HG03280 (cell line): ENCODE results near the gene COL13A1.

Experiments used
- ATAC-seq: cut with Tn5 transposase; IDR thresholded peaks from one replicate; pipeline ENCODE4 v1.9.1; 2021; ENCODE audit warnings: mild to moderate bottlenecking, moderate library complexity; ENCODE audit not compliant: unreplicated experiment

Gene COL13A1

DNA sequence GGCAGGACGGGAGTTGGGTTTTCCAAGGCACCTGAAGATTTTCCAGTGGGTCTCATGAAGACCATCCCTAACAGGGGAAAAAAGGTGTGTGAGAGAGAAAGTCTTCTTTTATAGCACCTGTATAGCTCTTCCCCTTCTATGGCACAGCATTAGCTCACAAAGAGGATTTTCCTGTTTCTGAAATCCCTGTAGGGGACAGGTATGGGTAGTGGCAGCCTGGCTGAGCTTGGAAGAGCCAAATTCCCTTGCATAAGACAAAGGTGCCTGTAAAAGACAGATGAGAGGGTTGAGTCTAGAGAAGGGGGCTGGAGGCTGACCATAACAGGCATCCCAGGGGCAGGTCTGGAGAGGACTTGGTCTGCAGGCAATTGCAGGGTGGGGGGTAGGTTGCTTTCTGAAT lies 63.7 kb downstream of the COL13A1 start:
- ATAC-seq, result no peak

DNA sequence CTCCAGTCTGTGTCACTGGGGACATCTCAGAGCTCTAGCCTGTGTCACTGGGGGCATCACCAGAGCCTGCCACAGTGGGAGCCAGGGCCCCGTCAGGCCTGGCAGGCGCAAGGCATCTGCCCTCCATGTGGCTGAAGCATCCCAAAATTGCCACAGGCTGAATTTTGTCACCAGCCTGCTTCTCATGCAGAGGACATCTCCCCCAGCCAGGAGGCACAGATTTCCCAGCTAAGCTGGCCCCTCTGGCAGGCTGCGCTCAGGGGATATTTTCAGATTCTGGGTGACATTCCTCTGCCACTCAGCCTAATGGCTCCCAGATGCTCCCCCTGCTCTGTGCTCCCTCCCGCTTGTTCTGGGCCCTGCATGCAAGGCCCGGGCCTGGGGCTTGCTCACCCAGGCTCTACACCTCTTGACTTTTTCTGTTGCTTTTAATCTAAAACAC lies 64.6 kb downstream of the COL13A1 start:
- ATAC-seq, result no peak

DNA sequence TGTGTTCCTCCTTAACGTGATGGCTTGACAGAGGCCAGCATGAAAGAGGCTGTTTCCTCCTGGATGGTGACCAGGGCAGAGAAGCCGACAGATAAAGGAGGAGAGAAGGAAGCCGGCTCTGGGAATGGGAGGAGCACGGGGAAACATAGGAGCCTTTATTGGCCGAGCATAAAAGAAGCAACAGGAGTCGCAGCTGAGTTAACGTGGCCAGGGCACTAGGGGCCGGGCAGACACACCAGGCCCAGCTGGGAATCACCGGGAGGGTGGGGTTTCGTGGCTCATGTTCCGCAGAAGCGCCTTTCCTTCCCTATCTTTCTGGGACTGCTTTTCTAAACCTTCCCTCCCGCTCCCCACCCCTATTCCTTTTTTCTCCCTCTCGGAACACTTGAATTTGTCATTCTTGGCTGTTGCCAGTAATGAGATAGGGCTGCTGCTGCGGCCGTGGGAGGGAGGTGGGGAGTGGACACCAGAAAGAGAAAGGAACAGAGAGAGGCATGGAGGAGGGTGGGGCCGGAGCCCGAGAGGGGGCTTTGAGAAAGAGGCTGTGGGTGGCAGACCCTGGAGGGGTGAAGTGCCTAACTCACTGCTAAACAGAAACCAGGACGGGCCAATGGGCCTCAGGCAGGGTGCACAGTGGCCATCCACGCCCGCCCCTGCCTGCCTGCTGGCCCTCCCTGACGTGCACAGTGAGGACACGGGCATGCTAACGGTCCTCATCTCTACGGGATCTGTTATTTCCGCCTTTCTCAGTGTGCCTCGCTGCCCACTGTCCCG lies 65.2 kb downstream of the COL13A1 start:
- no peak for ATAC-seq

DNA sequence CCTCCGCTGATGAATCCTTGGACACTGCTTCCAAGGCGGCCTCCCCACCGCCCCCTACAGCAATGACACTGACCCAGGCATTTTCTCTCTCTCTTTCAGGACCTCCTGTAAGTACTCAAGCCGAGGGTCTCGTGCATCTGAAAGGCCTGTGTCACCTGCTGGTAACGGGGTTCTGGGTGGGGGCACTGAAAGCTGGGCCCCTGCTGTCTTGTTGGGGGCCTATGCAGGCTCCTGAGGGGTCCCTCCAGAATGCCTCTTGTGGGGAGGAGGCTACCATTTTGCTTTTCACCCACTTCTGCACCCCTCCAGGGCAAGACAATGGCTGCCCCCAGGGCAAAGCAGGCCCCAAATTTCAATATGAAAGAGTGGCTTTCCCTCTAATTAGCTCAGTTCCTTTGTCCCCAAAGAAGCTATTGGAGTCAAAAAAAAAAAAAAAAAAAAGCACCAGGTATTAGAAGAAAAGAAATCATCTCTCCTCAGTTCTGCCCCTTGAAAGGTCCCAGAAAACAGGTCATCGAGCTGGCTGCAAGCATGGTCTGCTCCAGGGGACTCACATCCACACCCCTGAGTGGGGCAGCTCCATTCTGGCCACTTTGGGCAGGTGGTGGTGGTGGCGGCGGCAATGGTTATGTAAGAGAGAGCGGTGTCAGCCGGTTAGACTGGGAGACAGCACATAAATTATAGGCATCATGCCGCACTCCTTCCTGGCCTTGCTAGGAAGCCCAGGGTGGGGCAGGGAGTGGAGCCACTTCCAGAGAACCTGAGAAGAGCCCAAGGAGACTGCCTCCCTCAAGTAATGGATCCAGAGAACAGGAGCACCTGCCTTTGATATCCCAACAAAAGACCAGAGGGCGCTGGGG lies 66.2 kb downstream of the COL13A1 start:
- ATAC-seq, result no peak

DNA sequence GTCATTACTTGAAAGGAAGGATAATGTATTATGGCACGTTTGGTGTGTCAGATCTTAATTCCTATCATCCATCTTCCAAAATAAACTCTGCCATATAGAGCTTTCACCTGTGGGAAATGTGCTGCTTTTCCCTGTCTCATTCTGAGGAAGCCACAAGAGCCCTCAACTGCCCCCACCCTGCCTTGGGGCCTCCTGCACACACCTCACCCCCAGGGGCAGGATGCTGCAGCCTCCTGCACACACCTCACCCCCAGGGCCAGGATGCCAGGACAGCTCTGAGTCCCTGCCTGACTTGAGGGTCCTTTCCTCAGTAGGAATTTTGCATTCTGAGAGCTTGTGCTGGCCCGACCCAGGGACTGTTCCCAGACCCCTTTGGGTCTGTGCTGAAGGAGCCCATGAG lies 67.1 kb downstream of the COL13A1 start:
- ATAC-seq, result no peak

DNA sequence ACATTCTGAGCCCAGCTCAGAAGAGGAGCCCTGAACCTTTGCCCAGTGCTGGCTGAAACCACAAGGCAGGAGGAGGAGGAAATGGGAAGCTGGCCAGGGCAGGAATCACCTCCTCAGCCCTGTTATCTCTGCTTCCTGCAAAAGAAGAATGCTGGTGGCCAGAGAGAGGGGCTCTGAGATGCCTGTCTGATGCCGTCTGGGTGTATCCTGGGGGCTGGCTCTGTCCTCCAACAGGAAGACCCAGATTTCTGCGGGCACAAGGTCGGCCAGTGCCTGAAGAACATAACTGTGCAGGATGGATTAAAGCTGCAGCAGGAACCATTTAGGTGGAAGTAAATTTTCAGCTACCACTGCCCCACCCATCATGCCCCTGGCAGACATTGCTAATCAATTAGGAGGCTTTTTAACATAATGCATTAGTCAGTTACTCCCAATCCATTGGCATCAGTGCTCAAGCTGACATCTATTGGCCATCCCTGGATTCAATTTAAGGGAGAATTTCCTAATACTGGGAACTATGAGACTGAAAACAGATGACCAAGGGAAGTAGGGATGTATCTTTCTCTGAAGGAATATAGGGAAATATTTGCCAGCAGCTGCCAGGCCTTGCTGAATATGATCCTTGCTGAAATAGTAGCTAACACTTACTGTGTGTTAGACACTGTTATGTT lies 67.7 kb downstream of the COL13A1 start:
- no peak for ATAC-seq

DNA sequence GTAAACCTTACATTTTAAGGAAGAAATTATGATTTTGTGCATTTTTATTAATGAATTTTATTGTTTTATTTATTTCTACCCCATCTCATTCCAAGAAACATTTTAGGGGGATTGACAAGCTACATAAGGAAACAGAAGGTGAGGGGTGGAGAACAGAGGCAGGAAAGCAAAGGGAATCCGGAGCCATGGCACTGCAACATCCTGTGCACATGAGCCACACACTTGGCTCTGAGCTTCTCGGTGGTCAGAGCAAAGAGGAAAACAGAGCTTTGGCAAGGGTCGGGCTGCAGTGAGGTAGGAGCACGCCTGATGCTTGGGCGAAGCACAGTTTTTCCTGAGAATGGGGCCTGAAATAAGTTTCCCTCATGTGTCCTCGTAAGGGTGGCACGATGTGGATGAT lies 68.9 kb downstream of the COL13A1 start:
- ATAC-seq, result no peak

DNA sequence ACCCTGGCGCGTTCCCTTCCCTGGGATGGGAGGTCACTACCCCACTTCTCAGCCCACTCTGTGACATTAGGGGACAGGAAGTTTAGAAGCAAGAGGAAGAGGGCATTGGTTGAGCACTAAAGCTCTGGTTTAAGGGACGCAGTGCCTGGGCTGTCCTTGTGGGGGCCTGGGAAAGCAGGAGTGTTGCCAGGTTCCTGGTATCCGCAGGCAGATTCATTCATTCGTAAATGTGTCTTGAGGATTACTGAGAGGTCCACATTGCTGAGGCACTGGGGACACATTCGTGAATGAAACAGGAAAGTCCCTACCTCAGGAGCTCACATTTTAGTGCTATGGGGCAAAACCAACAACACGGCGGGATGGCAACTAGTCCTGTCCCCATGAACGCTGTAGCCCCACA lies 69.4 kb downstream of the COL13A1 start:
- ATAC-seq, result no peak

DNA sequence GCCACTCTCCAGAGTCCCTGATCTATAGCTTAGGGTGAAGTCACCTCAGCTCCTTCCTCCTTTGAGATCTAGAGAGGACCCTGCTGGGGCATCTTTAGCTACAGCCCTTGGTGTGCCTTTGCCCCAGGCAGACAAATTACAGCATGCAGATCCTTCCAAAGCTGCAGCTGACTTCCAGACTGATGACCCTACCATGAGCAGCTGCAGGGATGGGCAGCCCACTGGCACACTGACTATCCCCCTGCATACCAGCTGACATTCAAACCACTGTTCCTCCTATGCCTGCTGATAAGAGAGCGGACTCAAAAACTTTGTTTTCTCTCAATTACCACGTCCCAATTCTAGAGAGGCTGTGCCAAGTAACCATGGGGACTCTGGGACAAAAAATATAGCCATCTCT lies 70.6 kb downstream of the COL13A1 start:
- ATAC-seq, result no peak

DNA sequence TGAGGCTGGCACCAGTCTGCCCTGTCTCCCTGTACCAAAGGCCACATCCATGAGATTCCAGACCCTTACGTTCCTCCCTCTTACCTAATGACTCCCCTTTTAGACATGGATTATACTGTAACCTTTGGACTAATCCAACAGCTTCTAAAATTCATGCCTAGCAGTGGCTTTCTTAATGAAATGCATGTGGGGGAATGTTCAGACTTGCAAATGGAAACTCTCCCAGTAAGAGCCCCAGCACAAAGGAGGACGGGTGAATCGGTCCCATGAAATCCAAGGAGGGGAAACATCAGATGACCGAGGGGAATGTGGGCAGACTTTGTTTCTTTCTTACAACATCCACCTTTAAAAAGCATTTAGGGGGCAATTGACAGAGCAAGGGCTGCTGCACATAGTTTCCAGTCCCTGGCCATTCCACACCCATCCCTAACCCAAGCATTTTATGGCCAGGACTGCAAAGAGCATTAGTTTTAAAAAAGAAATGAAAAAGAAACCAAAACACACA lies 71.5 kb downstream of the COL13A1 start:
- ATAC-seq, result no peak

DNA sequence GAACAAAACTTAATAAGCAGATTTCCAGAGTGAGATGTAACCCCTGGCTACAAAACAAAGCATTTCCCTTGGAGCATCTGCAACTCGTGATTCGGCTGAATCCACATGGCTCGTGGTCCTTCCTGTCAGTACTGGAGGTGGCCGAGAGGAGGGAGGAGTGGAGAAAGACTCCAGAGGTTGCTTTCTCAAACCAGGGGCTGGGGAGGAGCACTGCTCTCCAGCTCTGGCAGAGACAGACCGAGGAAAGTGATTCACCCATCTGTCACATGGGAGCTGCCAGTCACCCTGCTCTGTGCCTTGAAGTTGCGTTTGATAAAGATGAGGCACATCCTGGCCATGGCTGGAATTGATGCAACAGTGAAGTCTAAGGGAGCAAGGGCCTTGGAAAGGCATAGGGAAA lies 72.7 kb downstream of the COL13A1 start:
- ATAC-seq, result no peak

DNA sequence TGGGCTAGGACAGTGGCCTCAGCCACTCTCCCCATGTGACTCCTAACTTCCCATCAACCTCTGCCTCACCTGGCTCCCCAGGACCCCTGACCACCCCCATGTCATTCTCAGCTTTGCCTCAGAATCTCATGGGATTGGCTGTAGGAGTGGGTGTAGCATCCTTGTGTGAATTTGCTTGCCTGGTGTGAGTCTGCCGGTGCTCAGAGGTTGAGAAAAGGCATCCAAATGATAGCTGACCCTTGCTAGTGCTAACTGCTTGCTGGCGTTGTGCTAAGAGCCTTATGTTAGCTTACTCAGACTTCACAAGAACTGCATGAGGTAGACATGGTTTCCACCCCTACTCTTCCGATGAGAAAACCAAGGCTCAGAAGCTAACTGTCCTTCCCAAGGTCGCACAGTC lies 74.2 kb downstream of the COL13A1 start:
- no peak for ATAC-seq

DNA sequence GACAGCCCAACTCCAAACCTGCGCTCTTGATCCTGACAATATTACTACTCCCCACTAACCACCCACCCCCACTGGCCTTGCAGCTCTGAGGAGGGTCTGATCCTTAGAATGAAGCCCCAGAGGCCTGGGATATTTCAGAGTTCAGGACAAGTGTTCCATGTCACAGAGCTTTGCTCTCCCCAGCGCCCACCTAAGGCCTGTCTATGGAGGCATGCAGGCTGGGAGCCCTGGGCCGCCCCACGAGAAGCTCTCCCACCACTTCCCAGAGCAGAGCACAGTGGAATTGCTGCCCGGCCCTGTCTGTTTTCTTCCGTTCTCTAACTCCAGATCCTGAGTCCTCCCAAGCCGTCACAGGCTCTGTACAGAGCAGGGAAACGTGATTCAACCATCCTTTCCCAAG lies 74.6 kb downstream of the COL13A1 start:
- no peak for ATAC-seq

DNA sequence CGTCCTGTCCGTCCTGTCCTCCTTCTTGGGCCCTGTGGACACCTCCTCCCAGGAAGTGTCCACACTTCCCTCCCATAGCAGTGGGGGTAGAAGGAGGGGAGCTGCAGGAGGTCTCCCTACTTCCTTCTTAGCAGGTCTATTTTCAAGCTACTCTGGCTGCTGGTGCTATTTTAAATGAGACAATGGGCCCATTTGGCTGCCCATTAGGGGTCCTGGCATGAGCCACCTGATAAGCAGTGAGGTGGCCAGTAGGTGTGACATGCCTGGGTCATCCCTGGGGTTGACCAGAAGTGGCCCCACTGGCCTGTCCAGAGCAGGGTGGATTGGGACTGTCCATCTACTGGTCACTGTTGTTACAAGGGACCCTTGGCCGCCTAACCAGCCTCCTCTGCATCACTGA lies 75.2 kb downstream of the COL13A1 start:
- ATAC-seq, result no peak

DNA sequence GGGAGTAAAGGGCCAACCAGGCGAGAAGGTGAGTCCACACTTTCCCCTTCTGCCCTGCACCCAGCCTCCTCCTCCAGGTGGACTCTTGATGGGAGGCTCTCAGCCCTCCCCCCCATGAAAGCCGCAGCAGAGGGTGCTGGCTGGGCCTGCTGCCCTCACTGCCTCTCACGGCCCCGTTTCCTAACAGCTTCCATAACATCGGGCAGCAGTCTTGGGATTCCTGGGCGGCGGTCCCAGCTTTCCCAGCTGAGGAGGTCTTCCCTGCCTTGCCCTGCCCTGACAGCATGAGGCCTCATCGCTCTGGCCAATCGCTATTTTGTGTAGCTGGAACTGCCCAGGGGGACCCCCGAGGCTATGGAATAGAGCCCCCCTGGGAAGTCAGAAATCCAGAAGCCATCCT lies 76.3 kb downstream of the COL13A1 start:
- no peak for ATAC-seq

DNA sequence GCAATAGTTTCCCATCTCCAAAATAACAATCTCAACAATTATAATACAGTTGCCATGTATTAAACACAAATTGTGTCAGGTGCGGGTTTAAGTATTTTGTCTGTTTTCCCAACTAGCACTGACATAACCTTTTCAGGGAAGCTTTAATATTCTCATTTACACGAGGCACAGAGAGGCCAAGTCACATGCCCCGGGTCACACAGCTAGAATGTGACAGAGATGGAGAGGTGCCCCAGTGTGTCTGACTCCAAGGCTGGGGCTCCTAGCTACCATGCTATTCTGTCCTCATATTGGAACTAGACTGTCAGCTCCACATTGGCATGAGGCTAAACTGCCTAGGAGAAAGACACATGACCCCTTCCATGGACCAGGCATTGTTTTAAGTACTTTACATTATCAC lies 77.2 kb downstream of the COL13A1 start:
- ATAC-seq, result no peak

DNA sequence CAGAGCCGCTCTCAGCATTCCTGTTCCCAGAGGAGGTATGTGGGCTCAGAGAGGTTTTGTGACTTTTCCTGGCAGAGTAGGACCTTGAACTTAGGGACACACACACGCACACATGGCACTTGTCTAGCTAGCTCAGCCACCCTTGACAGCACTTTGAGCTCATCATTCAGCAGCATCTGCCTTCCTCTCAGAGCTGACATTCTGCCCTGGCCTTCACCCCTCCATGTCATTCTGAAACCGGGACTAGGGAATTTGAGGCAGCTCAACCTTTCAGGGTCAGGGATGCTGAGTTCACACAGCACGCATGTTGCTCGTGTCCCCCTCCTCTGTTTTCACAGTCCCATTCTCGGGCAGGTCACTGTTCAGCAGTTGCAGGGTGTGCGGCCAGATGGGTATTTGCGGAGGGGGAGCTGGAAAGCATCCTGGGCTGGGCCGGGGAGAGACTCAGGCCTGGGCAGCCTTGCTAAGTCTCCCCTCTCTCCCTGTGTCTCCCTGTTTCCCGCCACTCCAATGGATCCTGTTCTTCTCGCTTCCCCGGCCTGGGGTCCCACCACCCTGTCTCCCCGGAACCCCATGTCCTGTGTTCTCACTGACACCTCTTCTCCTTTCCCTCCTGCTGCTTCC lies 78.0 kb downstream of the COL13A1 start:
- no peak for ATAC-seq

DNA sequence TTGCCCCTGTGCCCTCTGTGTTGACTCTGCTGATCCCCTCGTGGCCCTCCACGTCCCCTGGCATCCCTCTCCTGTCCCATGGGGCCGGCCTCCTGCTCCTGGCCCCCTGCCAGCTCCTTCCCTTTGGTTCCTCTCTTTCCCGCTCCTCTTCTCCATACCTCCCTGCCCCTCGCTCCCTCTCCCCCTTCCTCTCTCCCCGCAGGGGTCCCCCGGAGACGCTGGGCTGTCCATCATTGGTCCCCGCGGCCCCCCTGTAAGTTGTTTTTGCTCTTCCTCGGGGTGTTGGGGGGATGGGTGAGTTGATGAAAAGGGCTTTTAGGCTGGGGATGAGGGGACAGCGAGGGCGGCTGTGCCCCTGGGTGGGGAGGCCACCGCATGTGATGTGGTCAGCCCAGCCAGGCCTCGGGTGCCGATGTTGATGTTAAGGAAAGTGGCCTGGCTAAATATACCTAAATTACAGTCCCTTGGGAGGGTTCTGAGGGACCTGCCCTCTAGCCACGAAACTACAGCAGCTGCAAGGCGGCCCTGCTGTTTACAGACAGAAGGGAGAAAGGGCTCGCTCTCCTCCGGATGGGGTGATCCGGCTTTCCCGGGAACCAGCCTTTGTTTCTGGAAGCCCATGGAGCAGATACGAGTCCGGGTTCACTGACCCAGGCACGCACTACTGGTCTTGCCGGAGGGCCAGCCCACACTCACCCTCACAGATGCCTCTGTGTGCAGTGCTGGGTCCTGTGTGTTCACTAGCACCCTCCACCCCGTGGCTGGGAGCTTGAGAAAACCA lies 78.8 kb downstream of the COL13A1 start:
- no peak for ATAC-seq

DNA sequence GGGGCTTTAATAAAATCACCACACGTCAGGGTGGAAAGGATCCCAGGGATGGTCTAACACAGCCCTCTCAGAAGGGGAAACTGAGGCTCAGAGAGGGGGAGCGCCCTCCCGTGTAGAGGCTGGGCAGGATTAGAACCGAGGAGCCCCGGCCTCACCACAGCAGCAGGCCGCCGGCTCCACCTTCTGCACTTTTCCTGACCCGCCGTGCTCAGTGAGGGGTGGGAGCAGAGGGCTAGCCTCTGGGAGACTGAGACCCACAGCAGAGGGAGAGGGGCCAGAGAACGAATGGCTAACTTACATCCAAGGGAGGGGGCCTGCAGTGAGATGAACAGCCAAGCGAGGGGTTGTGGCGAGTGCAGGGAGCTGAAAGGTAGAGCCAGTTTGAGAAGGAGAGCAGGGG lies 79.5 kb downstream of the COL13A1 start:
- ATAC-seq, result no peak

DNA sequence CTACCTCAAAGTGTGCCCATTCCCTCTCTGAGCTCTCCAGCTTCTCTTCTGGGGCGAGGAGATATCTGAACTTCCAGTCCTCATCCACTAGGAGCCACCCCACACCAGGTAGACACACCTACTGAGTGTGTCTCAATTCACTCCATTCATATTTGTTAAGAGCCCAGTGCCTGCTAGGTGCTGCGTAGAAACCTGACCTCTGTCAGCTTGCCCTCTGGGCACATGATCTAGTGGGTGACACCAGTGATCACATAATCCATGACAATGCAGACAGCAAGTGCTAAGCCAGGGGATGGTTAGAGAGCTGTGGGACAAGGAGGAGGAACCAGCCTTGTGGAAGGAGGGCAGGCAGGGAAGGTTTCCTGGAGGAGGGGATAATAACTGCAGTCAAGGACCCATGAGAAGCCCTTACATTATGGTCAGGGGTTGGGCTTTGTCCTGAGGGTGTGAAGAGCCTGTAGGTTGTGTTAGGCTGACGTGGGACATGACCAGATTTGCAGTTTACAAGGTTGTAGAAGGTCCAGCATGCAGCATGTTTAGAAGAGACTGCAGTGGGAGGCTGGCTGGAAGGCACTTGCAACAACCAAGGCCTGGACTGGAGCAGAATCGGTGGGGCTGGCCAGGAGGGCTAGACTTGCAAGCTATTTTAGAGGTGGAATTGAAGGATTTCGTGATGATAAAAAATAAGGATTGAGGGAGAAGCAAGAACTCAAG lies 81.8 kb downstream of the COL13A1 start:
- ATAC-seq, result no peak
